HUDEP-2 (cell line): ENCODE results near the gene TRABD2B.

Experiments used
- DNase-seq, 76 experiments: peaks; one replicate each; lab custom pipeline; 2025; ENCODE audit not compliant: unreplicated experiment in 76 of 76; lab: John Stamatoyannopoulos, UW

Gene TRABD2B

GRCh38 chr1:47711848-47712492 lies 285.2 kb downstream of the TRABD2B start:
- no peak for DNase-seq

DNA sequence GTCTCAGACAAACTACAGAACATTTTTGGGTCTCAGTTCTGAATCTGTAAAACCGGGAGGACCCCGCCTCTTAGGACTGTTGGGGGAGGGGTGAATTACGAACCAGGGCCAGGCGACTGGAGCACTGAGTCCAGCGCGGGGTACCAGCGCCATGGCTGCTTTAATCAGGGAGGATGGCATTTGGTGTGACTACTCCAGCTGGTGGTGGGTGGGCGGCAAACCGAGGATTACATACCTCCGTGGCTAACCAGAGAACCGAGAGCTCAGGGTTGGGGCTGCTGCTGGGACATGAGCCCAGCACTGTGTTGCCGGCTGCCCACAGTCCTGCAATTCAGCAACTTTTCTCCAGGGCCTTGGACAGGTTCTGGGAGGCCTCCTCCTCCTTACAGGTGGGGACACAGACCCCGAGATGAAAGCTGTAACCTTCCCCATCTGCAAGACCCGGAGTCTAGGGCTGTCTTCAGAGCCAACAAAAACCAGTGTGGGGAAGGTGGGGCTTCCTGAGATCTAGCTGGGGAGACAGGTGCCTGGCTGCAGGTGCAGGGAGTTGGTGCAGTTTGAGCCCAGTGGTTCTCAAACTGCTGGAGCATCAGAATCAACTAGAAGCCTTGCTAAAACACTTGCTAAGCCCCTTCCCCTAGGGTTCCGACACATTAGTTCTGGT lies 285.9 kb downstream of the TRABD2B start:
- DNase-seq, result no peak
